ENCODE data around the gene GAB4.

The GAB4 gene

DNA sequence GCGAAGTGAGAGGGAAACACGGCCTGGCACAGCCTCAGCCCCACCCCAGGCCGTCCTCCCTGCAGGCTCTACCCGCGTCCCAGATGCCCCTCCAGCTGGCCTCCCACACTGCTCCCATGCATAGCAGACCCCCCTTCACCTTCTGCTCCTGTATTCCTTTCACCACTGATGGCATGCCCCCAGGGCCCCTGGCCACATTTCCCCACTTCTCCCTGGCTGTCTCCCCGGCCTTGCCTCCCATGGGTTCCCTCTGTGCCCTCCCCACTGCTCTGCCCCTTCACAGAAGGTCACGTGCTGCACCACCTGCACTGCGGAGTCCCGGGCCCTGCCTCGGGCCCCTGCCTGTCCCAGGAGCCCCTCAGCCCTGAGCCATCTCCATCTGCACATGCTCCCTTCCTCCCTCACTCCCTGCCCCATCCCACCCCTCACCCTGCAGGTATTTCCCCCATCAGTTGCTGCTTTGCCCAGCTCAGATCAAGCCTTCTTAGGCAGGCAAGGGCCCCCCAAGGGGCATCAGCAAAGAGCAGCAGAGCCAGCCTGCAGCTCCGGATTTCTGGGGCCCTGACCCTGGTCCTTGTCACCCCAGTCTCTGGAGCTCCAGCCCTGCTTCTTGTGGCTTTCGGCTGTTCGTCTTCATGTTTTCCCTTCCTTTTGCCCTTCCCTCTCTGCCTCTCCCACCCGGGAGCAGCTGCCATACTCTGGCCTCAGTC, 46.4 kb downstream of the GAB4 start:
- no peak overlapping the region for H4K8ac ChIP-seq (ENCODE audit: low read length)
- H3K4me1 ChIP-seq (ENCODE audit: control insufficient read depth, insufficient read depth, low read depth, low read length), result no peaks in the 10 kb centered on the region
- no peak overlapping the region for H3K4me3 ChIP-seq (ENCODE audit: insufficient read depth in 1 of 2, low read depth in 1 of 2, low read length in 2 of 2)
- no peak overlapping the region for H4K91ac ChIP-seq (ENCODE audit: low read length)
- no peak overlapping the region for H3K4ac ChIP-seq (ENCODE audit: low read depth in 1 of 2, low read length in 2 of 2)
- no peak overlapping the region for H3K14ac ChIP-seq (ENCODE audit: low read length in 2 of 2)
- no peak overlapping the region for H2AFZ ChIP-seq (ENCODE audit: low read depth, low read length)
- no peaks in the 10 kb centered on the region for H3K79me1 ChIP-seq (replicated peaks; ENCODE audit: low read length, poor library complexity, severe bottlenecking)
- no peak overlapping the region for H3K23ac ChIP-seq (ENCODE audit: low read length in 2 of 2)
- no peaks in the 10 kb centered on the region for H3K36me3 ChIP-seq (ENCODE audit: control insufficient read depth in 1 of 2, insufficient read depth in 2 of 2, low read depth in 1 of 2, low read length in 2 of 2)
- no peaks in the 10 kb centered on the region for H3K9me3 ChIP-seq (ENCODE audit: control insufficient read depth, low read length)
- WGBS, result 74% methylated on average over 14 of the region's 14 CpGs
- no peak overlapping the region for H2BK5ac ChIP-seq (ENCODE audit: low read depth, low read length, poor library complexity, severe bottlenecking)
- no peak overlapping the region for H3K4me2 ChIP-seq (ENCODE audit: low read length, poor library complexity, severe bottlenecking)
- H2BK120ac ChIP-seq (ENCODE audit: low read depth, low read length), result no peak overlapping the region
- H3K27ac ChIP-seq (ENCODE audit: low read length, poor library complexity, severe bottlenecking), result no peak overlapping the region
- no peak overlapping the region for H3K18ac ChIP-seq (ENCODE audit: low read depth in 1 of 2, low read length in 2 of 2)
- H3K9ac ChIP-seq (ENCODE audit: low read length), result no peak overlapping the region
- DNase-seq, result no peak
- peaks cover 0 to 11% of the 10 kb centered on the region in 2 experiments for H3K27me3 ChIP-seq (ENCODE audit: control insufficient read depth in 1 of 2, insufficient read depth in 1 of 2, low read length in 2 of 2)
- H2BK12ac ChIP-seq (ENCODE audit: low read length in 2 of 2), result no peak overlapping the region
- H2AK5ac ChIP-seq (ENCODE audit: low read length, severe bottlenecking), result no peak overlapping the region
- no peak overlapping the region for H2BK15ac ChIP-seq (ENCODE audit: low read depth, poor library complexity, severe bottlenecking)

DNA sequence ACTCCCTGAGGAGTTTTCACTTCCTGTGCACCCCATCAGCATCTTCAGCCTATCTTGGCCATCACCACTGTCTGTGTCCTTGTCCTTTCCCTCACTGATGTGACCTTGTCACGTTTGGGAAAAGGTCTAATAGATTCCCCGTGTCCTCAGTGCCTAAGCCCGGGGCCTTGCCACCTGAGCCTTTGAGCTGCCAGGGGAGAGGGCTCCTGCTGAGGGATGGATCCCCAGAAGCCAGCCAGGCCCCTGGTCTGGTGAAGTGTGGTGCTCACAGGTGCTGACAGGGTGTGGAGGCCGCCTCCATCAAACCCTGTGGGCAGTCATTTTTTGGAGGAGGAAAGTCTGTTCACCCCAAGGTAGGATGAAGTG, 47.2 kb downstream of the GAB4 start:
- Histone ChIP-seq H2BK15ac (ENCODE audit: low read depth, poor library complexity, severe bottlenecking) (no peak overlapping the region), H2AK5ac (ENCODE audit: low read length, severe bottlenecking) (no peak overlapping the region), H3K27me3 (ENCODE audit: control insufficient read depth in 1 of 2, insufficient read depth in 1 of 2, low read length in 2 of 2) (peaks cover 0 to 14% of the 10 kb centered on the region in 2 experiments), H2BK5ac (ENCODE audit: low read depth, low read length, poor library complexity, severe bottlenecking) (no peak overlapping the region), H3K79me1 (replicated peaks; ENCODE audit: low read length, poor library complexity, severe bottlenecking) (no peaks in the 10 kb centered on the region), H2BK120ac (ENCODE audit: low read depth, low read length) (no peak overlapping the region), H3K36me3 (ENCODE audit: control insufficient read depth in 1 of 2, insufficient read depth in 2 of 2, low read depth in 1 of 2, low read length in 2 of 2) (no peaks in the 10 kb centered on the region), H3K4me1 (ENCODE audit: control insufficient read depth, insufficient read depth, low read depth, low read length) (no peaks in the 10 kb centered on the region), H3K4me2 (ENCODE audit: low read length, poor library complexity, severe bottlenecking) (no peak overlapping the region), H3K4ac (ENCODE audit: low read depth in 1 of 2, low read length in 2 of 2) (no peak overlapping the region), H4K91ac (ENCODE audit: low read length) (no peak overlapping the region), H2BK12ac (ENCODE audit: low read length in 2 of 2) (no peak overlapping the region), H3K4me3 (ENCODE audit: insufficient read depth in 1 of 2, low read depth in 1 of 2, low read length in 2 of 2) (no peak overlapping the region), H3K14ac (ENCODE audit: low read length in 2 of 2) (no peak overlapping the region), H3K23ac (ENCODE audit: low read length in 2 of 2) (no peak overlapping the region), H3K18ac (ENCODE audit: low read depth in 1 of 2, low read length in 2 of 2) (no peak overlapping the region), H3K27ac (ENCODE audit: low read length, poor library complexity, severe bottlenecking) (no peak overlapping the region), H2AFZ (ENCODE audit: low read depth, low read length) (no peak overlapping the region), H3K9ac (ENCODE audit: low read length) (no peak overlapping the region), H4K8ac (ENCODE audit: low read length) (no peak overlapping the region), H3K9me3 (ENCODE audit: control insufficient read depth, low read length) (no peaks in the 10 kb centered on the region)
- no peak for DNase-seq
- 40% methylated on average over 4 of the region's 4 CpGs for WGBS

DNA sequence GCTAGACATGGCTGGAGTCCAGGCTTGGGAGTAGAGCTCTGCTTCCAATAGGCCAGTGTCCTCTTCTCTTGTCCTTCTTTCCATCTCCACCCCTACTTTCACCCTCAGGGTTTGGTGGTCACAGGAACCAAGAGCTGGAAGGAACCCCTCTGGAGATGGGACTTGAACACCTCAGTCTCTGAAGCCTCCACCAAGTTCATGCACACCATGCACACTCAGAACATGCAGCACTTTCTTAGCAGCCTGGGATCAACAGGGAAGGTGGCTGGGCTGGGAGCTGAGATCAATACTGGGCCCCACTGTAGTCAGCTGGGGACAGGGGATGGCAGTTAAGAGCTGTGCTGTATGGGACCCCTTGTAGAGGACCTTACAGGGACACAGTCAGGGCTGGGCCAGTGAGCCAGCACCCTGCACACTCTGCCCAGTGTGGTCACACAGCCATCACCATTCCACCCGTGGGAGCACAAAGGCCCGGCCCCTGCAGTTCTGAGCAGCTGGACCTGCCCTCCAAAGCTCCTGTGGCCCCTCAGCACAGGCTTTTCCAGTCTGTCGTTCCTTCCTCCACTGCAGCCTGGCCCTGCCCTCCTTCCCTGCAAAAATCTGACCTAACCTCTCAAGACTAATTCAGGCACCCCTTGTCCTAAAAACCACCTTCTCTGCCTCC, 47.7 kb downstream of the GAB4 start:
- H3K9ac ChIP-seq (ENCODE audit: low read length), result no peak overlapping the region
- no peak overlapping the region for H3K4ac ChIP-seq (ENCODE audit: low read depth in 1 of 2, low read length in 2 of 2)
- no peak overlapping the region for H2AFZ ChIP-seq (ENCODE audit: low read depth, low read length)
- H2BK12ac ChIP-seq (ENCODE audit: low read length in 2 of 2), result no peak overlapping the region
- H3K4me1 ChIP-seq (ENCODE audit: control insufficient read depth, insufficient read depth, low read depth, low read length), result no peaks in the 10 kb centered on the region
- no peaks in the 10 kb centered on the region for H3K9me3 ChIP-seq (ENCODE audit: control insufficient read depth, low read length)
- no peak overlapping the region for H3K4me2 ChIP-seq (ENCODE audit: low read length, poor library complexity, severe bottlenecking)
- no peak overlapping the region for H2BK5ac ChIP-seq (ENCODE audit: low read depth, low read length, poor library complexity, severe bottlenecking)
- no peak overlapping the region for H4K8ac ChIP-seq (ENCODE audit: low read length)
- H3K27ac ChIP-seq (ENCODE audit: low read length, poor library complexity, severe bottlenecking), result no peak overlapping the region
- H4K91ac ChIP-seq (ENCODE audit: low read length), result no peak overlapping the region
- H3K23ac ChIP-seq (ENCODE audit: low read length in 2 of 2), result no peak overlapping the region
- H2BK120ac ChIP-seq (ENCODE audit: low read depth, low read length), result no peak overlapping the region
- no peaks in the 10 kb centered on the region for H3K36me3 ChIP-seq (ENCODE audit: control insufficient read depth in 1 of 2, insufficient read depth in 2 of 2, low read depth in 1 of 2, low read length in 2 of 2)
- H2BK15ac ChIP-seq (ENCODE audit: low read depth, poor library complexity, severe bottlenecking), result no peak overlapping the region
- whole genome bisulfite sequencing, result 73% methylated on average over 3 of the region's 3 CpGs
- H3K14ac ChIP-seq (ENCODE audit: low read length in 2 of 2), result no peak overlapping the region
- no peak for DNase-seq
- H3K4me3 ChIP-seq (ENCODE audit: insufficient read depth in 1 of 2, low read depth in 1 of 2, low read length in 2 of 2), result no peak overlapping the region
- peaks cover 0 to 14% of the 10 kb centered on the region in 2 experiments for H3K27me3 ChIP-seq (ENCODE audit: control insufficient read depth in 1 of 2, insufficient read depth in 1 of 2, low read length in 2 of 2)
- H2AK5ac ChIP-seq (ENCODE audit: low read length, severe bottlenecking), result no peak overlapping the region
- H3K79me1 ChIP-seq (replicated peaks; ENCODE audit: low read length, poor library complexity, severe bottlenecking), result no peaks in the 10 kb centered on the region
- H3K18ac ChIP-seq (ENCODE audit: low read depth in 1 of 2, low read length in 2 of 2), result no peak overlapping the region

- no peak overlapping the region for H2BK15ac ChIP-seq (ENCODE audit: low read depth, poor library complexity, severe bottlenecking)
- no peak overlapping the region for H2BK12ac ChIP-seq (ENCODE audit: low read length in 2 of 2)
- no peak overlapping the region for H3K4ac ChIP-seq (ENCODE audit: low read depth in 1 of 2, low read length in 2 of 2)
- no peaks in the 10 kb centered on the region for H3K79me1 ChIP-seq (replicated peaks; ENCODE audit: low read length, poor library complexity, severe bottlenecking)
- no peak overlapping the region for H3K23ac ChIP-seq (ENCODE audit: low read length in 2 of 2)
- H3K4me1 ChIP-seq (ENCODE audit: control insufficient read depth, insufficient read depth, low read depth, low read length), result no peaks in the 10 kb centered on the region
- no peak overlapping the region for H3K14ac ChIP-seq (ENCODE audit: low read length in 2 of 2)
- no peak overlapping the region for H2AFZ ChIP-seq (ENCODE audit: low read depth, low read length)
- H3K9ac ChIP-seq (ENCODE audit: low read length), result no peak overlapping the region
- no peaks in the 10 kb centered on the region for H3K9me3 ChIP-seq (ENCODE audit: control insufficient read depth, low read length)
- H3K27ac ChIP-seq (ENCODE audit: low read length, poor library complexity, severe bottlenecking), result no peak overlapping the region
- peaks cover 0 to 14% of the 10 kb centered on the region in 2 experiments for H3K27me3 ChIP-seq (ENCODE audit: control insufficient read depth in 1 of 2, insufficient read depth in 1 of 2, low read length in 2 of 2)
- H3K18ac ChIP-seq (ENCODE audit: low read depth in 1 of 2, low read length in 2 of 2), result no peak overlapping the region
- H2BK5ac ChIP-seq (ENCODE audit: low read depth, low read length, poor library complexity, severe bottlenecking), result no peak overlapping the region
- no peak overlapping the region for H3K4me2 ChIP-seq (ENCODE audit: low read length, poor library complexity, severe bottlenecking)
- no peak overlapping the region for H2AK5ac ChIP-seq (ENCODE audit: low read length, severe bottlenecking)
- H2BK120ac ChIP-seq (ENCODE audit: low read depth, low read length), result no peak overlapping the region
- no peak overlapping the region for H4K91ac ChIP-seq (ENCODE audit: low read length)
- WGBS, result 55% methylated on average over 9 of the region's 10 CpGs
- H4K8ac ChIP-seq (ENCODE audit: low read length), result no peak overlapping the region
- no peaks in the 10 kb centered on the region for H3K36me3 ChIP-seq (ENCODE audit: control insufficient read depth in 1 of 2, insufficient read depth in 2 of 2, low read depth in 1 of 2, low read length in 2 of 2)
- DNase-seq, result no peak
- no peak overlapping the region for H3K4me3 ChIP-seq (ENCODE audit: insufficient read depth in 1 of 2, low read depth in 1 of 2, low read length in 2 of 2)
Measured at GRCh38 chr22:16959345-16959930, 48.6 kb downstream of the GAB4 start.

Measured in mesenchymal stem cell (in vitro differentiated cells and primary cell).